HG02610 (cell line): ENCODE measurements around the gene TNFRSF14.

Experiments used
- ATAC-seq: cut with Tn5 transposase; IDR thresholded peaks from one replicate; pipeline ENCODE4 v1.9.1; 2021; ENCODE audit warnings: mild to moderate bottlenecking, moderate library complexity; ENCODE audit not compliant: unreplicated experiment

TNFRSF14 gene

DNA sequence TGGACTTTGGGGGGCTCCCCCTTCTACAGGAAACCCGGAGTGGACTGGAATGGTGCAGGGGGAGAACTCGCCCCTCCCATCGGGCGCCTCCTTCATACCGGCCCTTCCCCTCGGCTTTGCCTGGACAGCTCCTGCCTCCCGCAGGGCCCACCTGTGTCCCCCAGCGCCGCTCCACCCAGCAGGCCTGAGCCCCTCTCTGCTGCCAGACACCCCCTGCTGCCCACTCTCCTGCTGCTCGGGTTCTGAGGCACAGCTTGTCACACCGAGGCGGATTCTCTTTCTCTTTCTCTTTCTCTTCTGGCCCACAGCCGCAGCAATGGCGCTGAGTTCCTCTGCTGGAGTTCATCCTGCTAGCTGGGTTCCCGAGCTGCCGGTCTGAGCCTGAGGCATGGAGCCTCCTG, at the start of gene TNFRSF14:
Gene TNFRSF14 (plus strand): TSS at position 95 of the 401 bp plus-strand sequence. CDS start 294 bp downstream, at position 389.
- ATAC-seq, result peak; percentile 31

DNA sequence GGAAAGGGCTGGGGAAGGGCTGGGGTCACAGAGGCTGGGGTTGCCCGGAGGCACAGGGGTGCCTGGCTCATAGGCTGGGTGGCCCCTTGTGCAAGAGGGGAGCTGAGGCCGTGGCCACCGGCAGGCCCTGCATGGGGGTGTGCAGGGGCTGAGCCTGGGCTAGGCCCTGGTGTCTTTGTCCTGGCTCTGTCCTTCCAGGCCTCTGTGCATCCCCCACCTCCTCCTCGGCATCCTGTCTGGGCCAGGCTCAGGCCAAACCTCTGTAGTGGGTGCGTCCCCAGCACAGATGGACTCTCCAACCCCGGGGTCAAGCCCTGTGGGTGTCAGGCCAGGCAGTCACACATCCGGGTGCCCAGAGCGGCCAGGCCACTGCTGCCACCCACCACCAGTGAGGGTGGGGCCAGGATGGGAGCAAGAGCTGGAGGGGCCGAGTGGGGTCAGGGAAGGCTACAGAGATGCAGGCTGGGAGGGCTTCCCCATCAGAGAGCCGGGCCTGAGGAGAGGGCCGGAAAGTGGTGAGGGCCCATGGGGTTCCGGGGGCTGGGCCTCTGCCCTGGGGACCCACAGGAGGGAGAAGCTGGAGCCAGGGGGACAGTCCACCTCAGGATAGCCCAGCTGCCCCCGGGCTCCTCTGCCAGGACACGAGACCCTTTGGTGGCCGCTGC, 49.1 kb upstream of the TNFRSF14 start:
- no peak for ATAC-seq

DNA sequence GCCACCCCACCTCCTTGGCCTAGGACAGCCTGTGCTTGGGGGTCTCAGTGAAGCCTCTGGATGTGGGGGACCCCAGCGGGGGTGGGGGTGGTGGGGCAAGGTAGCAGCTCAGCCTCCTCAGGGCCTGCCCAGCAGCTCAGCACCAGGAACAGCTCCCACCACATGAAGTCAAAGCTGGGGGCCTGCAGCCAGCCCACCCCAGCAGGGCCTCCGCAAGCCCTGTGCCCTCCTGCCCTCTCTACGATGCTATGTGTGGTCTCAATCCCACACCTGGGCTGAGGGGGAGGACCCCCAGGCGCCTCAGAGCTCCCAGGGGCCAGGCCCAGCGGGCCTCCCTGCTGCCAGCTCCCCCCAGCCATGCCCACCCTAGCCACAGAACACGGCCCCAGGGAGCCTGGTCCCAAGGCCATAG, 48.4 kb upstream of the TNFRSF14 start:
- ATAC-seq, result no peak

DNA sequence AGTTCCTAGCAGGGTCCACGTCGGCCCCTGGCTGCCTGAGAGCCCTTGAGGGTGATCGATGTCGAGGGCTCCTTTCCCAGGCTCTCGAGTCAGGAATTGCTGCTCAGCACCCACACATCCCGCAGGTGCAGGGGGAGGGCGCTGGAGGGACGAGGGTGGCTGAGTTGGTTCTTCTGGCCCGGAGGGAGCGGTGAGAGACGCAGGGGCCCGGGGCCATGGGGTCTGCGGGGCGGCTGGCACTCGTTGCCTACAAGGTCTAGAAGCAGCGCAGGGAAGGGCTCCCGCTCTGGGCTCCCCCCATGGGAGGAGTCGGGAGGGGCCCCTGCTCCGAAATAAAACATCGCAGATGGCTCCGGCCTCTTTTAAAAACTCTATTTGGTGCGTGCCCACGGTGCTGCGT, 48.0 kb upstream of the TNFRSF14 start:
- no peak for ATAC-seq

DNA sequence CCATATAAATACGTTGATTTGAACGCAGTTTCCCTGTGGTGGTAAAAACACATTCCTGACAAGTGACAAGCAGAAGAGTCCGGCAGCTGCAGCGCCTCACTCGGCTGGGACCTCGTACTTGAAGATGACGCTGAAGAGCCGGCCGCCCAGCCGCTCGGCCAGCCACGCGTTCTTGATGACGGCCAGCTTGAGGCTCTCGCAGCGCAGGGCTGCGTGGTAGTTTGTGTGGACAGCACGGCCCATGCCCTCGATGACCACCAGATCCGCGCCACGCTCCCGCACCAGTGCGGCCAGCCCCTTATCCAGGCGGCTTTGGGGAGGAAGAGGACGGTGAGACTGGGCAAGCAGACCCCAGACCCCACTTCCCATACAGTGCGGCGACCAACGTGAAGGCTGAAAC, 47.4 kb upstream of the TNFRSF14 start:
- no peak for ATAC-seq

DNA sequence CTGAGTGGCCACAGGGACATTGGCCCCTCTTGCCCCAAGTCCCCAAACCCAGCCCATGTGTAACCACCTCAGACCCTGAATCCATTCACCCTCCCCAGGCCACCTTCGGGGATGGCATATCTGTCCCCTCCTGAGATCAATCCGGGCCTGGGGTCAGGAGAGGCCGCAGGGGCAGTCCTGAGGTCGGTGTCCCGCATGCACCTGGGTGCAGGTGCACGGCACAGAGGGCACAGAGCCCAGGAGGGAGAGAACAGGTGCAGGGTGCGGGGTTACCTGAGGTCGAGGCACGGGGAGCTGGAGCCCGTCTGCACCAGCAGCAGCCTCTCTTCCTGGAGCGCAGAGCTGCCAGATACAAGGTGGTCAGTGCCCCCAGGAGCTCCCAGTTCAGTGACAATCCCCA, 46.6 kb upstream of the TNFRSF14 start:
- ATAC-seq, result no peak

DNA sequence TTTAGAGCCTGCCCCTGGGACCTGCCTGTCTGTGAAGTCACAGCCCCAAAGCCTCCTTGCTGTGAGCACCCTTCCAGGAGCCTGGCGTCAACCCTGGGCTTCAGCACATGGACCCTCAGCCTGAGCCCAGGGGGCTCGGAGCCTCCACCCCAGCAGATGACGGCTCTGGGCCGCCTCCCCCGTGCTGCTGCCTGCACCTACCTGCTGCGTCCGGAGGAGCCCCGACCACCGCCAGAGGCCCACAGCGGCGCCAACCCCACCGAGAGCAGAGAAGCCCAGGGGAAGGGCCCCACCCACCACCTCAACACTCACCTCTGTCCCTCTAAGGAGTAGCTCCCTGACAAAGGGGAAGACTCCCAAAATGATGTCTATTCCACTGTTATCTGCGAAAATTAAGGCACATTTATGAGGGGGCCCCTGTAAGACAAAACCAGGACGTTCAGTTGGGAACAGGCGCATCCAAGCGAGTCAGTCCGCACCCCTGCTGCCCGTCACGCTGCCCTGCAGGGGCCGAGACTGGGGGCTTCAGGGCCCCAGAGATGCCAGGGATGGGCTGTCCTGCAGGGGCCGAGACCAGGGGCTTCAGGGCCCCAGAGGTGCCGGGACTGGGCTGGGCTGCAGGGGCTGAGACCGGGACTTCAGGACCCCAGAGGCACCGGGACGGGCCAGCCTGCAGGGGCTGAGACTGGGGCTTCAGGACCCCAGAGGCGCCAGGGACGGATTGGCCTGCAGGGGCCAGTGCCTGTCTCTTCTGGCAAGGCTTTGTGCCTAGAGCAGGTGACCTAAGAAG, 45.6 kb upstream of the TNFRSF14 start:
- ATAC-seq, result no peak

DNA sequence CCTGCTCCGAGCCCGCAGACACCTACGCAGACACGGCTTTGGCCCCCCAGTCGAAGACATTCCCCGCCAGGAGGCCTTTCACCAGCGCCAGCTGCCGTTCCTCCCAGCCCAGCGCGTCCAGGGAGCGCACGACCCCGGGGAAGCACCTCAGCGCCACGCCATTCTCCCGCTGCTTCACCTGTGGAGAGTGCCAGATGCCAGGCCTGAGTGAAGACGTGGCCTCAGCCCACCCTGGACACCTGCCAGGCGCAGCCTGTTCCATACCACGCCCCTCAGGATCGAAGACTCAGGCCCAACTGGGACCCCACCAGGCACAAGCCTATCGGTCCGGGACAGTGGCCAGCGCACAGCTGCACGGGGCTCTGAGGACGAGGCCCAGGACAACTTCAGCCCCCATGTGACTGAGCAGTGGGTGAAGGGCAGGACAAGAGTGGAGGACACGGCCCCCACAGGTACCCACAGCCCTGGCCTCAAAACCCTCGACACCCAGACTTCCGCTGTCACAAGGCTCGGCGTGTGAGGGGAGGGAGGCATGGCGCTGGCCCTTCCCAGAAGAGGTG, 43.2 kb upstream of the TNFRSF14 start:
- ATAC-seq, result no peak

DNA sequence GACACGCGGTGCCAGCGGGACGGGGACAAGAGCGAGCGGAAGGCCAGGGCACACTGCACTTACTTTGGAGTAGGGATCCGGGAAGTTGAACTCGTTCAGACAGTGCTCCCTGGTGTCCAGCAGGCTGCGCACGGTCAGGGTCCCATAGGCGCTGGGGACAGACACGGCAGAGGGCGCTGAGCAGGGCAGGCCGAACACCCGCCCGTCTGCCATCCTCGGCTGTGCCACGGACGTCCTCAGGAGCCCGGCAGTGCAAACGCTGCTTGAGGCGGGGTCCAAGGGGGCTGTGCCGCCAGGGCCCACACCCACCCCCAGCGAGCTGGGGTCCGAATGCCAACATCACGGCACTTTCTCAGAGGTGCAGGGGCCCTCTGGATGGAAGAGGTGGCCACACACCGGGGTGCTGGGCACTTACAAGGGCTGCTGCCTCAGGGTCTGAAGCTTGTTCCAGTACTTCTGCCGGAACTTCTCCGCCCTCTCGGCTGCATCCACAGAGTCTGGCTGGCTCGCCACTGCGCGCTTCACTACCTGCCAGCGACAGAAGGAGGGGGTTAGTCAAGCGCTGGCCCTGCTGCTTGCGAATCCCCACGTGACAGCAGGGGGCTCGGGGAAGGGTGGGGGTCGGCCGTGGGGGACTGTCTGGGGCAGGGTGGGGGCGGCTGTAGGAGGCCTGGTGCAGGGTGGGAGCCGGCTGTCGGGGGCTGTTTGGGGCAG, 42.1 kb upstream of the TNFRSF14 start:
- ATAC-seq, result no peak

DNA sequence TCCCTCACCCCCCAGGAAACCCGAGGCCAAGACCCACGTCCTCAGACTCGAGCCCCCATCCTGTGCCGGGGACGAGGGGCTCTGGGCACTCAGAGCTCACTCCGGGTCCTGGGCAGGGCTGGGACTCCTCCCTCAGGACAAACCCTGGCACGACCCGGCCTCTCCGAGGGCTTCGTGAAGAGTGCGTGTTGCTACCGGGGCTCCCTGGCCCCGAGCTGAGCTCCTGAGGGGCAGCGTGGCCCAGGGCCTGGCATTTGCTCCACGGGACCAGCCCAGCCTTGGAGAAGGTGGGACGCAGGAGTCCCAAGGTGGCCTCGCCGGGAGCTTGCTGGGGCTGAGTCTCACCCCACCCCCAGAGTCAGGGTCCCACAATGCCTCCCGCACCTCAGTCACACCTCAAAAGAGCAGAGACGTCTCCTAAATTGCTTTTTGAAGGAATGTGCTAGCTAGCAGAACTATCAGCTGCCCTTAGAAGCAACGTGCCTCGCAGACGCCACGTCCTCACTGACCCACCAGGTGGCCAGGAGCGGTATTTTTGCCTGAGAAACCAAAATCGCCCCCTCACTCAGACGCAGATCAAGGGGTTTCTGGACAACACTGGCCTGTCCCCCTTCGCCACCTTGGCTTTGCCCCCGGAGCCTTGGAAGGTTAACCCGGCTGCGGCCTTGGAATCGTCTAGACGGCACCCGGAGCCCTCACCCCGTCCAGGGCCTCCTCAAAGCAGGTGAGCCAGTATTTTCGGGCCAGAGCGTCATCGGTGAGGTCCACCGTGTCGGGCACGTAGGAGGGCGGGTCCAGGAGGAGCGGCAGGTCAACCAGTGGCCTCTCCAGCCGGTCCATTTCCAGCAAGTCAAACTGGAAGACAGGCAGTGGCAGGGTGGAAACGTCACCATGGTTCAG, 41.1 kb upstream of the TNFRSF14 start:
- no peak for ATAC-seq

DNA sequence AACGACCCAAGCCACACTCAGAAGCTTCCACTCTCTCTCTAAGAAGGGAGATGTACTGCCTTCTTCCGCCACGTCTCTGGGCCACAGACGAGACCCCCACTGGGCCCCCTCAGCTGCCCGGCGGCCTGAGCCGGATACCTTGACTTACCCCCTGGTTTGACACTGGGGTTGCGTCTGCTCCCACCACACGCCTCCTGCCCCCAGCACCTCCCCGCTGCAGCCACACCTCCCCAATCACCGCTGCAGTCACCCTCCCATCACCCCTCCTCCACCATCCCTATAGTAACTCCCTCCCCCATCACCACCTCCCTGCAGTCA, 40.4 kb upstream of the TNFRSF14 start:
- no peak for ATAC-seq

DNA sequence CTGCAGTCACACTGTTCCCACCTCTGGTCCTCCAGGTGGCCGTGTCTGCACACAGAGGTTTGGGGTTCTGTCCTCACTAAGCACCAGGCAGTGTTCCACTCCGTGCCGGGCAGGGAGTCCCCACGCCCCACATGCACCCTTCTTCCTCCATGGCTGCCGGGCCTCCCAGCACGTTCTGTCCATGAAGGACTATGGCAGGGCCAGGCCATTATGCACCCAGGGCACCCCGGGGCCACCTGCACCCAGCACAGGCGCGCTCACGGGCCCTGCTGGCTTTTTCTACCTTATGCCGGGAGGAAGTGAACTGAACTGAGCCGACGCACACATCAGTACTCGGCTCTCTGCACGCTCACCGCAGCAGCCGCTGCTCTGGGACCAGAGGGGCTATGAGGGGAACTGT, 40.0 kb upstream of the TNFRSF14 start:
- ATAC-seq, result no peak

DNA sequence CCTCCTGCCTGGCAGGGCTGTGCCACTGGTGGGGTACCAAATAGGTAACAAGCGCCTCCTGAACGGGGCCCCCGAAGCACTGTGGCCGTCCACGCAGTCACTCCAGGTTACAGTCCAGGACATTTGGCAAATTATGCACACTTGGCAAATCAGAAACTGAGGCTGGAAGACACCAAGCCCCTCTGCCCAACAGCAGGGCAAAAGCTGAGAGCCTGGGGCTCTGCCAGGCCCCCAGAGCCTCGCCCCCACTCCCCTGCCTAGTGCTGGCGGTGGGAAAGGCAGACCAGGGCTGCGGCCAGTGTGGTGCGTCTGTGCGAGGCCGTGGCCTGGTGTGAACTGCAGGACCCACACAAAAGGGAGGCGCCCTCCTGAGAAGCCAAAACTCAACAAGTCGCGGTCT, 39.2 kb upstream of the TNFRSF14 start:
- ATAC-seq, result no peak

DNA sequence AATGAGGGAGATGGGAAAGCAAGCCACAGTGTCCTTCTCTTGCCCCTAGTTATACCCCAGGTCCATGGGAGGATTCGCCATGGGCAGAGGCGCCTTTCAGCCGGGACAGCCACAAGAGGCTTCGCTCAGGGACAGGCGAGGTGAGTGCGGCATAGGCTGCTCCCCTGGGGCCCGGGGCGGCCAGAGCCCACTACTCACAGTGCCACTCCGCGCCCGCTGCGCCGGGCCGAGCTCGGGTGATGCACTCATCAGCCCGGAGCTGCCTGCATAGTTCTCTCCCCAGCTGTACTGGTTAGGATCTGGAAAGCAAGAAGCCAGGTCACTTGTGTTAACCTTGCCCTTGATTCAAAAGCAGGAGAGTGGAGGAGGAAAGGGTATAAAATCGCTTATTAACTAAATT, 38.2 kb upstream of the TNFRSF14 start:
- ATAC-seq, result no peak

DNA sequence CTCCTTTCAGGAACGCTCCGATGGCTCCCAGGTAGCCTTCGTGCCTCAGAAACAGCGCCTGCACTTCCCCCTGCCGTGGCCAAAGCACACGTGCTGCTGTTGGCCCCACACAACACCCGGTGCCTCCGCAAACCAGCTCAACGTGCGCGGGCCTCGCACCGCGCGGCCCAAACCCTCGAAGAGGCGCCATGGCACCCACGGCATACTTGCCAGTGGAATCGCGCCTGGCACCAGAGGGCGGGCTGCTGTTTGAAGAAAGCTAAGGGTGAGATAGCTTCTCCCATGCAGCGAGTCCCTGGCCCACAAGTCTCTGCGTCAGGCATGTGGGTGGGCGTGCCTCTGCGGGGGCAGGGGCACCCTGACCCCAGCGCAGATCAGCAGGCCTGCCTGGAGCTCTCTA, 37.6 kb upstream of the TNFRSF14 start:
- ATAC-seq, result no peak

DNA sequence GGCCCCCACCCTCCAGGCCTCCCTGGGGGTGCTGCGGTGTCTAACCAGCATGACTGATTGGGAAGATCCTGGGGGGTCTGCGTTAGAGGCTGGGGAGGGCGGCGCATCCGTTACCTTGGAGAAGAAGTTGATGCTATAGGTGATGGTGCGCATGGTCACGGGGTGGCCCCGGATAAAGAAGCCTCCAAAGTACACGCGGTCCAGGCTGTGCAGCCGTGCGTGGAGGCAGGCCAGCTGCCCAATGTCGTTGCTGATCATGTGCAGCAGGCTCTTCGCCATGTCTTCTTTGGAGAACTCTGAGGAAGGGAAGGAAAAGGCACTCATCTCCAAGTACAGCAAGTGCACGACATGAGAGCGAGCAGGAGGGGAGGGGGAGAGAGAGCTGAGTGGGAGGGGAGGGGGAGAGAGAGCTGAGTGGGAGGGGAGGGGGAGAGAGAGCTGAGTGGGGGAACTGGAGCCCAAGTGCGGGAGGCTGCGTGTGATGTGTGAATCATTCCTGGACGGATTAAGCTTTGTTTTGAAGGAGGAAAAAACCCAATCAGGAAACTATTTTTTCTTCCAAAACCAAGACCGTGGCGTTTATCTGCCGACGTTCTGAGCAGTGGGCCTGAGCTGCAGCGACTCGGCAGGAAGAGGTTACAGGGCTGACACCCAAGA, 37.0 kb upstream of the TNFRSF14 start:
- no peak for ATAC-seq

DNA sequence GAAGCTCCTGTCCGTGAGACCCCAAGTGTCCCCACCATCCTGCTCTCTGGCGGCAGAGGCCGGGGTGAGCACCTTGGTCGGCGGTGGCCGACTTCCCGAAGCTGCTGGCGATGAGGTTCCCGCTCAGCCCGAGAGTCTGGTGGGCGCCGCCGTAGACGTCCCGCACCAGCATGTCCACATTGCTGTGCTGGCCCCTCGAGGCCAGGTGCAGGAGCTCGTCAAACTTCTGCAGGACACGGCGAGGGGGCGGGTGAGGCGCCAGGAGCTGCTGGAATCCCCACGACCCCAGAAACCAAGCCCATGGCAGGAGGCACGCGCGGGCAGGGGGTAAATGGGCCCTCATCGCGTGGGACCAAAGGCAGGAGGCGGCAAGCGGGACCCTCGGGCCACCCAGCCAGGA, 36.4 kb upstream of the TNFRSF14 start:
- no peak for ATAC-seq

DNA sequence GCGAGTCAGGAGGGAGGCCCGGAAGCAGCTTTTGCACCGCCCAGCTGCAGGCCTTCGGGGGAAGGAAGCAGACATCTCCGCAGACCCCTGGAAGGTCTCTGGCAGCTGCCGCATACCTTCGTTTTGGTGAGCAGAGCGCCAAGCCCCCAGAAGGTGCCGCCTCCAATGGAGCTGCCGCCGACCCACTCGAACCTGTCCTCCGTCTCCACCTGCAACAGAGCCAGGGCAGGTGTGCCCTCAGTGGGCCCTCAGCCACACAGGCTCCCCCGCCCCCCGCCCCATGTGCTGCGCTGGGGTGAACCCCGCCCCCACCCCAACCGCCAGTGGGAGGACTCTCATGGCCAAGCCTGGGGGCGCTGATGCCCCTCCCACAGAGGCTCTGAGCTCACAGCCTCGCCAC, 36.0 kb upstream of the TNFRSF14 start:
- no peak for ATAC-seq

DNA sequence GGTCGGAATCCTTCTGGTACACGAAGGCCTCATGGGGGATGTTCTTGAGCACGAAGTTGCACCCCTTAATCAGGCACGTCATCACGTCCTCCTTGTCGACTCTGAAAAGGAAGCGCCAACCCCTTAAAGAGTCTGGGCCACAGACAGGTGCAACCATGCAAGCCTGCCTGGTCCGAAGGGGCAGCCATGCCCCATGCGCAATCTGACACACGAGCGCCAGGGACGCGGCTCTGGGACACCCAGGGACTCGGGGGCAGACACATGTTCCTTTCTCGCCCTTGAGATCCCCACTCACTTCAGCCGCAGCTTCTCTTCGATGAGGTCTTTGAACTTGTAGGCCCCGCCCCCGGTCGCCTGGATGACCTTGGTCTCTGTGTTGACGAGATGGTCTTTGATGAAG, 35.4 kb upstream of the TNFRSF14 start:
- ATAC-seq, result no peak

DNA sequence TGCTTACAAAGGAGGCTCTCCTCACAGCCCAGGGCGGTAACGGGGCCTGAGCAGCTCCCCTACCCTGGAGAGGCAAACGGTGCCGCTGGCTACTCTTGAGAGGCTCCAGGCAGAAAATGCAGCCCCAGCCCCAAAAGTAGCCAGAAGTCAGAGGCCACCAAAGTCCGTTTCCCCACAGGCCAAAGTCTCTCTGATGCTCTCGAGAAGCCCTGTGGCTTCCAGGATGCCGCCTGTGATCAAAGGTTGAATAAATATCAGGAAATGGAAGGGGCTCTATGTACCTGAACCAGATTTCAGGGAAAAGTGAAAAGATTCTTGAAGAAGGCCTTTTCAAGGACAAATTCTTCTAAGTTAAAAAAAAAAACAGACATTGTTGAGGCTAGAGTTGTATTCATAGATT, 33.9 kb upstream of the TNFRSF14 start:
- no peak for ATAC-seq
